HCT116 (cell line): ENCODE measurements around the gene GRAP. TPM values are rescaled to one million over a fixed set of nuclear protein-coding genes. Genes with fewer than 3 reads are reported as not detected.

Source experiments
- ATAC-seq: fragments of 200-7000 bp; cut with Tn5 transposase; 2 replicates; pipeline ENCODE4 v1.9.1; 2020; ENCODE audit warnings: mild to moderate bottlenecking, moderate library complexity
- BruUV-seq: library from RNA; stranded (reverse); fragments of 400-500 nt; replicated peaks from 2 replicates; lab custom pipeline; 2021; lab: Mats Ljungman, UMichigan
- CTCF ChIA-PET: fragments of 300-600 bp; sonication (Branson Sonifier 250); formaldehyde crosslinking; loops from one replicate; lab custom pipeline; 2021; ENCODE audit warnings: antibody characterized with exemption; lab: Charles Lee
- POLR2A ChIA-PET: fragments of 300-600, 350-600 bp; sonication (Branson Sonifier 250); formaldehyde crosslinking; loops from one replicate; lab custom pipeline; 2021; ENCODE audit warnings: antibody characterized with exemption; lab: Charles Lee
- RAD21 ChIA-PET, 2 experiments: fragments of 300-600 bp; sonication (Branson Sonifier 250); formaldehyde crosslinking; loops; one replicate each; lab custom pipeline; 2023; ENCODE audit warnings: low total read pairs in 2 of 2; ENCODE audit not compliant: uncharacterized antibody in 2 of 2, unreplicated experiment in 2 of 2, low non-redundant PET in 1 of 2; lab: Charles Lee
- DNase-seq: peaks from one replicate; pipeline ENCODE4 v3.0.0-alpha.2; 2010; ENCODE audit warnings: low read depth, low spot score
- H2AFZ ChIP-seq: fragments of 200-600 bp; shearing (Covaris generic), sonication (generic); 2 replicates; pipeline ENCODE4 v1.6.1; 2017; ENCODE audit warnings: low read depth, mixed run types, mixed read lengths, antibody characterized with exemption, low read length; ENCODE audit not compliant: poor library complexity, severe bottlenecking
- H3K27ac ChIP-seq: 2 replicates; pipeline ENCODE4 v1.5.1; 2012; ENCODE audit warnings: low read depth, low read length
- H3K27me3 ChIP-seq: fragments of 200-600 bp; sonication (generic); 2 replicates; pipeline ENCODE4 v1.6.1; 2016; ENCODE audit warnings: mixed run types, low read length, mixed read lengths; ENCODE audit not compliant: insufficient read depth
- H3K36me3 ChIP-seq, 2 experiments: fragments of 200-500 bp in 1 of 2; fragments of 200-600 bp in 1 of 2; sonication (Bioruptor generic) in 1 of 2; sonication (generic) in 1 of 2; 2 replicates each; pipeline versions ENCODE4 v1.5.1 to v1.6.1; 2014 to 2016; ENCODE audit warnings: low read length in 2 of 2, inconsistent platforms in 1 of 2, mixed read lengths in 1 of 2, mixed run types in 1 of 2; ENCODE audit not compliant: insufficient read depth in 2 of 2, control insufficient read depth in 1 of 2
- H3K4me1 ChIP-seq, 2 experiments: fragments of 200-600 bp in 1 of 2; sonication (generic) in 1 of 2; 2 replicates each; pipeline versions ENCODE4 v1.5.1 to v1.6.1; 2012 to 2017; ENCODE audit warnings: low read length in 2 of 2, inconsistent platforms in 1 of 2, mild to moderate bottlenecking in 1 of 2, mixed read lengths in 1 of 2, mixed run types in 1 of 2, moderate library complexity in 1 of 2; ENCODE audit not compliant: insufficient read depth in 2 of 2, control insufficient read depth in 1 of 2
- H3K4me2 ChIP-seq: fragments of 200-600 bp; sonication (generic); 2 replicates; pipeline ENCODE4 v1.6.1; 2017; ENCODE audit warnings: mixed run types, low read length, mixed read lengths
- H3K4me3 ChIP-seq, 2 experiments: fragments of 200-600 bp in 1 of 2; sonication (generic) in 1 of 2; replicated peaks in 1 of 2; 2 replicates each; pipeline ENCODE4 v1.5.1; 2011 to 2016; ENCODE audit warnings: low read length in 2 of 2, control low read depth in 1 of 2, low read depth in 1 of 2, mild to moderate bottlenecking in 1 of 2, mixed read lengths in 1 of 2, mixed run types in 1 of 2
- H3K79me2 ChIP-seq: fragments of 200-600 bp; sonication (generic); 2 replicates; pipeline ENCODE4 v1.6.1; 2017; ENCODE audit warnings: mild to moderate bottlenecking, mixed run types, low read length, moderate library complexity, mixed read lengths; ENCODE audit not compliant: insufficient read depth
- H3K9ac ChIP-seq: fragments of 200-600 bp; sonication (generic); 2 replicates; pipeline ENCODE4 v1.6.1; 2016; ENCODE audit warnings: low read length, mixed read lengths
- H3K9me2 ChIP-seq: fragments of 200-600 bp; sonication (generic), shearing (Covaris generic); 2 replicates; pipeline ENCODE4 v1.6.1; 2017; ENCODE audit warnings: mixed run types, mild to moderate bottlenecking, moderate library complexity; ENCODE audit not compliant: insufficient read depth
- H3K9me3 ChIP-seq, 2 experiments: fragments of 200-500 bp in 1 of 2; fragments of 200-600 bp in 1 of 2; sonication (Bioruptor generic) in 1 of 2; sonication (generic) in 1 of 2; 2 replicates each; pipeline ENCODE4 v1.6.1; 2014 to 2017; ENCODE audit warnings: low read length in 2 of 2, mixed read lengths in 2 of 2, inconsistent platforms in 1 of 2, low read depth in 1 of 2, mild to moderate bottlenecking in 1 of 2, mixed run types in 1 of 2, moderate library complexity in 1 of 2; ENCODE audit not compliant: control insufficient read depth in 1 of 2, insufficient read depth in 1 of 2
- H4K20me1 ChIP-seq: fragments of 200-600 bp; sonication (generic), shearing (Covaris generic); 2 replicates; pipeline ENCODE4 v1.6.1; 2017; ENCODE audit warnings: mixed run types, mild to moderate bottlenecking, moderate library complexity; ENCODE audit not compliant: insufficient read depth
- CEBPB ChIP-seq: IDR thresholded peaks from 2 replicates; pipeline ENCODE4 v1.6.1; 2012; ENCODE audit warnings: low read depth
- CTCF ChIP-seq, 3 experiments: fragments of 200-600 bp in 1 of 3; sonication (generic) in 1 of 3; IDR thresholded peaks in 2 of 3; conservative IDR thresholded peaks in 1 of 3; 2 replicates each; pipeline ENCODE4 v1.5.1; 2012 to 2017; ENCODE audit warnings: low read depth in 2 of 3, low read length in 2 of 3, antibody characterized with exemption in 1 of 3, borderline replicate concordance in 1 of 3, control low read depth in 1 of 3, mild to moderate bottlenecking in 1 of 3, mixed read lengths in 1 of 3, mixed run types in 1 of 3, moderate library complexity in 1 of 3; ENCODE audit not compliant: insufficient read depth in 1 of 3
- EZH2phosphoT487 ChIP-seq: fragments of 200-600 bp; IDR thresholded peaks from 2 replicates; pipeline ENCODE4 v1.6.1; 2018; ENCODE audit warnings: antibody characterized with exemption, borderline replicate concordance
- JUND ChIP-seq: IDR thresholded peaks from 2 replicates; pipeline ENCODE4 v1.6.1; 2012
- SP1 ChIP-seq: IDR thresholded peaks from 2 replicates; pipeline ENCODE4 v1.6.1; 2012; ENCODE audit warnings: low read depth
- SRF ChIP-seq: IDR thresholded peaks from 2 replicates; pipeline ENCODE4 v1.6.1; 2012; ENCODE audit warnings: low read depth
- YY1 ChIP-seq: IDR thresholded peaks from 2 replicates; pipeline ENCODE4 v1.6.1; 2011; ENCODE audit warnings: low read length, low read depth, moderate library complexity, mild to moderate bottlenecking; ENCODE audit not compliant: insufficient replicate concordance; ENCODE audit errors: extremely low read depth
- ZBTB33 ChIP-seq: IDR thresholded peaks from 2 replicates; pipeline ENCODE4 v1.6.1; 2011; ENCODE audit warnings: mild to moderate bottlenecking, low read length, moderate library complexity; ENCODE audit not compliant: insufficient replicate concordance; ENCODE audit errors: extremely low read depth
- intact Hi-C: fragments of 100-400 bp; cut with micrococcal nuclease; formaldehyde crosslinking; loops from 2 replicates; pipeline ENCODE4 v1.10.0; 2022
- total RNA-seq: library from RNA; stranded (reverse); gene quantifications from one replicate; pipeline ENCODE4 v1.2.1, GENCODE V29; 2021; ENCODE audit not compliant: unreplicated experiment
- TF ChIP-seq, protein P1 (sequence below): IDR thresholded peaks from 2 replicates; pipeline ENCODE4 v1.6.1; 2012

The GRAP gene
- total RNA-seq, 1 experiment from 2014 or later = 0.27 TPM

DNA sequence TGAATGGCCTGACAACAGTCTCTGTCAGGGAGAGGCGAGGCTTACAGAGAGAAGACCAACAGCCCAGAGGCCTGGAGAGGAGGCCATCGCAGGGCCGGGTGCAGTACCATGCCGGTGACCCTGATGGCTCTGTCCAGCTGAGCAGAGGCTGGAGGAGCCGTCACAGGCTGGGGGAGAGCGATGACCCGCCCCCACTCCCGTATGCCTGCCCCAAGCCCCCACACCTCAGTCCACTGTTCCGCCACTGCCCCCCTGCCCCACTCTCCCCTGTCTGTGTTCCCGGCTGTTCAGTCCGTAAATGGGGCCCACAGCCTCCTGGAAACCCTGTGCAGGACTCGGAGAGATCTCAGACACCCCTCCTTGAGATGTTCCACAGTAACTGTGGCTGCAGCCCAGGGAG is 29.4 kb downstream of the GRAP start:
- POLR2A ChIA-PET = no interaction called here
- BruUV-seq = no TSS peak
- no peaks in the 10 kb centered on the region for H3K9me3 ChIP-seq

More for the DNA sequence above, 29.4 kb downstream of the GRAP start:
- ChIA-PET RAD21 (no interaction called here), CTCF (no interaction called here)
- Histone ChIP-seq H3K9ac (no peak overlapping the region), H3K9me2 (no peaks in the 10 kb centered on the region), H3K79me2 (no peaks in the 10 kb centered on the region), H3K36me3 (no peaks in the 10 kb centered on the region), H2AFZ (no peak overlapping the region), H3K4me1 (peaks cover 0 to 16% of the 10 kb centered on the region in 2 experiments; a peak in 1 of 4 replicates), H3K4me3 (no peak overlapping the region), H3K4me2 (no peak overlapping the region), H3K27me3 (no peaks in the 10 kb centered on the region), H3K27ac (no peak overlapping the region), H4K20me1 (no peaks in the 10 kb centered on the region)
- TF ChIP-seq SRF (no peak), SP1 (no peak), JUND (no peak), YY1 (no peak), CTCF (IDR thresholded peaks at IDR 0.05 in 2 of 3, conservative IDR thresholded peaks at IDR 0.05 in 1 of 3; ENCODE audit: borderline replicate concordance in 1 of 3, insufficient read depth in 1 of 3, low read depth in 2 of 3, low read length in 2 of 3) (no peak), CEBPB (no peak), ZBTB33 (no peak), EZH2phosphoT487 (no peak)
- TF ChIP-seq, protein P1, sequence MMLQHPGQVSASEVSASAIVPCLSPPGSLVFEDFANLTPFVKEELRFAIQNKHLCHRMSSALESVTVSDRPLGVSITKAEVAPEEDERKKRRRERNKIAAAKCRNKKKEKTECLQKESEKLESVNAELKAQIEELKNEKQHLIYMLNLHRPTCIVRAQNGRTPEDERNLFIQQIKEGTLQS = no peak
- DNase-seq (no peak), ATAC-seq (no peak)
- intact Hi-C loops = no loop called here
